Right atrium auricular region (tissue), 2 donors: ENCODE results near the gene CD276. TPM values are rescaled to one million over a fixed set of nuclear protein-coding genes. Genes with fewer than 3 reads are reported as not detected.

Source experiments
- DNase-seq: peaks from one replicate; pipeline ENCODE4 v3.0.0-alpha.2; 2019; ENCODE audit warnings: low spot score
- H3K27ac ChIP-seq, 2 donors: fragments of 200-600 bp; sonication (generic); 1 replicate in 1 of 2; 2 replicates in 1 of 2; pipeline ENCODE4 v1.5.1; 2016 to 2019
- H3K27me3 ChIP-seq, 2 donors: fragments of 200-600 bp; sonication (generic); one replicate each; pipeline versions ENCODE4 v1.5.1 to v1.6.0; 2017 to 2019
- H3K36me3 ChIP-seq: fragments of 200-600 bp; sonication (generic); one replicate; pipeline ENCODE4 v1.5.1; 2016
- H3K4me1 ChIP-seq, 2 donors: fragments of 200-600 bp; sonication (generic); one replicate each; pipeline versions ENCODE4 v1.5.1 to v1.6.0; 2017 to 2019
- H3K4me3 ChIP-seq, 2 donors: fragments of 200-600 bp; sonication (generic); 1 replicate in 1 of 2; 2 replicates in 1 of 2; pipeline ENCODE4 v1.5.1; 2017 to 2019; ENCODE audit warnings: mild to moderate bottlenecking in 1 of 2, moderate library complexity in 1 of 2
- H3K9me3 ChIP-seq, 2 donors: fragments of 200-600 bp; sonication (generic); one replicate each; pipeline ENCODE4 v1.5.1; 2019
- CTCF ChIP-seq, 2 donors: fragments of 200-600 bp; sonication (generic); IDR thresholded peaks; one replicate each; pipeline ENCODE4 v1.5.1; 2019; ENCODE audit warnings: antibody characterized with exemption in 2 of 2
- total RNA-seq, 2 donors: library from RNA; depleted of rRNA; stranded (reverse); fragments of >200 nt; gene quantifications; one replicate each; pipeline ENCODE4 v1.1.0, GENCODE V29; 2016

Gene CD276
- total RNA-seq, 2 donors from 2014 or later: 31.2 to 60.4 TPM

- Histone ChIP-seq H3K27me3 (no peaks in the 10 kb centered on the region), H3K36me3 (no peaks in the 10 kb centered on the region), H3K4me1 (no peaks in the 10 kb centered on the region), H3K9me3 (no peaks in the 10 kb centered on the region), H3K4me3 (no peak overlapping the region), H3K27ac (no peak overlapping the region)
- TF ChIP-seq CTCF (IDR thresholded peaks at IDR 0.05): no peak
- no peak for DNase-seq
Measured at GRCh38 chr15:73654659-73655058, 29.5 kb upstream of the CD276 start.

- Histone ChIP-seq H3K4me1 (no peaks in the 10 kb centered on the region), H3K9me3 (no peaks in the 10 kb centered on the region), H3K4me3 (no peak overlapping the region), H3K27me3 (no peaks in the 10 kb centered on the region), H3K36me3 (no peaks in the 10 kb centered on the region), H3K27ac (no peak overlapping the region)
- TF ChIP-seq CTCF (IDR thresholded peaks at IDR 0.05): no peak
- no peak for DNase-seq
Measured at GRCh38 chr15:73655724-73656123, 28.5 kb upstream of the CD276 start.

- Histone ChIP-seq H3K27me3 (no peaks in the 10 kb centered on the region), H3K36me3 (no peaks in the 10 kb centered on the region), H3K4me3 (no peak overlapping the region), H3K4me1 (no peaks in the 10 kb centered on the region), H3K27ac (no peak overlapping the region), H3K9me3 (peaks cover 0 to 6% of the 10 kb centered on the region in 2 donors)
- TF ChIP-seq CTCF (IDR thresholded peaks at IDR 0.05): no peak
- no peak for DNase-seq
Measured at GRCh38 chr15:73658645-73659044, 25.5 kb upstream of the CD276 start.

- Histone ChIP-seq H3K27me3 (no peaks in the 10 kb centered on the region), H3K4me3 (no peak overlapping the region), H3K36me3 (no peaks in the 10 kb centered on the region), H3K27ac (no peak overlapping the region), H3K9me3 (peaks cover 0 to 6% of the 10 kb centered on the region in 2 donors), H3K4me1 (no peaks in the 10 kb centered on the region)
- DNase-seq: no peak
- TF ChIP-seq CTCF (IDR thresholded peaks at IDR 0.05): no peak
Measured at GRCh38 chr15:73660455-73660854, 23.7 kb upstream of the CD276 start.

- TF ChIP-seq CTCF (IDR thresholded peaks at IDR 0.05): no peak
- DNase-seq: no peak
- no peaks in the 10 kb centered on the region for H3K27me3 ChIP-seq
- no peak overlapping the region for H3K27ac ChIP-seq
- no peak overlapping the region for H3K4me3 ChIP-seq
- peaks cover 0 to 4% of the 10 kb centered on the region in 2 donors for H3K4me1 ChIP-seq
- no peaks in the 10 kb centered on the region for H3K9me3 ChIP-seq
- no peaks in the 10 kb centered on the region for H3K36me3 ChIP-seq
Measured at GRCh38 chr15:73674587-73674986, 9.6 kb upstream of the CD276 start.

- TF ChIP-seq CTCF (IDR thresholded peaks at IDR 0.05): peak; percentile 79 to 87
- H3K36me3 ChIP-seq: no peaks in the 10 kb centered on the region
- no peak overlapping the region for H3K4me3 ChIP-seq
- H3K27me3 ChIP-seq: no peaks in the 10 kb centered on the region
- no peak for DNase-seq
- no peak overlapping the region for H3K27ac ChIP-seq
- H3K9me3 ChIP-seq: no peaks in the 10 kb centered on the region
- peaks cover 0 to 4% of the 10 kb centered on the region in 2 donors for H3K4me1 ChIP-seq
Measured at GRCh38 chr15:73677146-73677607, 7.0 kb upstream of the CD276 start.
